BLaER1 (cell line): ENCODE measurements around the gene MYH10.
A peak's percentile ranks its signal among the peaks of the same experiment; 100 is the strongest.

ENCODE experiments used
- H3K27ac ChIP-seq: shearing (Covaris generic); formaldehyde crosslinking; 2 replicates; pipeline ENCODE4 v1.8.1; 2022
- H3K27me3 ChIP-seq: shearing (Covaris generic); formaldehyde crosslinking; 2 replicates; pipeline ENCODE4 v1.8.1; 2022
- H3K36me3 ChIP-seq: shearing (Covaris generic); formaldehyde crosslinking; 2 replicates; pipeline ENCODE4 v1.8.1; 2022
- H3K4me1 ChIP-seq: shearing (Covaris generic); formaldehyde crosslinking; 2 replicates; pipeline ENCODE4 v1.8.1; 2022
- H3K4me2 ChIP-seq: shearing (Covaris generic); formaldehyde crosslinking; 2 replicates; pipeline ENCODE4 v1.8.1; 2022
- H3K4me3 ChIP-seq: shearing (Covaris generic); formaldehyde crosslinking; 2 replicates; pipeline ENCODE4 v1.8.1; 2022
- H3K9ac ChIP-seq: shearing (Covaris generic); formaldehyde crosslinking; 2 replicates; pipeline ENCODE4 v1.8.1; 2022
- H3K9me3 ChIP-seq: shearing (Covaris generic); formaldehyde crosslinking; 2 replicates; pipeline ENCODE4 v1.8.1; 2022
- H4K20me1 ChIP-seq: shearing (Covaris generic); formaldehyde crosslinking; 2 replicates; pipeline ENCODE4 v1.8.1; 2022
- Cebpa-rat ChIP-seq: shearing (Covaris generic); IDR thresholded peaks from 2 replicates; pipeline ENCODE4 v1.8.1; 2022

MYH10 gene

GRCh38 chr17:8629371-8630226, 926 bp downstream of the MYH10 start:
- H3K27ac ChIP-seq, result peak overlapping the region; percentile 89
- H3K4me1 ChIP-seq, result peaks cover 29% of the 10 kb centered on the region
- H3K4me3 ChIP-seq, result peak overlapping the region; percentile 87
- H3K27me3 ChIP-seq, result no peaks in the 10 kb centered on the region
- H3K9ac ChIP-seq, result peak overlapping the region; percentile 85
- H3K9me3 ChIP-seq, result no peaks in the 10 kb centered on the region
- no peak for TF ChIP-seq Cebpa-rat
- peaks cover 12% of the 10 kb centered on the region; the same call in 1 of the 2 replicates for H3K36me3 ChIP-seq
- H3K4me2 ChIP-seq, result peak overlapping the region; percentile 90
- H4K20me1 ChIP-seq, result peaks cover 34% of the 10 kb centered on the region

- no peaks in the 10 kb centered on the region for H3K27me3 ChIP-seq
- no peak for TF ChIP-seq Cebpa-rat
- H3K27ac ChIP-seq, result no peak overlapping the region
- H4K20me1 ChIP-seq, result peaks cover 43% of the 10 kb centered on the region
- H3K4me2 ChIP-seq, result peak overlapping the region; percentile 90
- H3K9me3 ChIP-seq, result no peaks in the 10 kb centered on the region
- H3K4me3 ChIP-seq, result peak overlapping the region; percentile 87
- H3K4me1 ChIP-seq, result peaks cover 29% of the 10 kb centered on the region
- H3K9ac ChIP-seq, result peak overlapping the region; percentile 53; the same call in 1 of the 2 replicates
- H3K36me3 ChIP-seq, result peaks cover 21% of the 10 kb centered on the region
These were observed 1.8 kb downstream of the MYH10 start for GRCh38 chr17:8628609-8629169.

GRCh38 chr17:8628172-8628571, 2.4 kb downstream of the MYH10 start:
- H3K9ac ChIP-seq, result peak overlapping the region; percentile 53; the same call in 1 of the 2 replicates
- H3K27me3 ChIP-seq, result no peaks in the 10 kb centered on the region
- 0 out of 2 replicates have a peak overlapping the region, but pooled peaks have one; percentile 87 for H3K4me3 ChIP-seq
- peak overlapping the region; percentile 90 for H3K4me2 ChIP-seq
- peaks cover 29% of the 10 kb centered on the region for H3K4me1 ChIP-seq
- H4K20me1 ChIP-seq, result peaks cover 48% of the 10 kb centered on the region
- no peak overlapping the region for H3K27ac ChIP-seq
- no peak for TF ChIP-seq Cebpa-rat
- H3K9me3 ChIP-seq, result no peaks in the 10 kb centered on the region
- peaks cover 25% of the 10 kb centered on the region for H3K36me3 ChIP-seq

GRCh38 chr17:8623591-8623990, 6.9 kb downstream of the MYH10 start:
- no peak for TF ChIP-seq Cebpa-rat
- Histone ChIP-seq H3K27ac (no peak overlapping the region), H4K20me1 (peaks cover 74% of the 10 kb centered on the region), H3K4me1 (peaks cover 21% of the 10 kb centered on the region), H3K4me3 (no peak overlapping the region), H3K9ac (no peak overlapping the region), H3K36me3 (peaks cover 67% of the 10 kb centered on the region), H3K27me3 (no peaks in the 10 kb centered on the region), H3K9me3 (peaks cover 14% of the 10 kb centered on the region; the same call in 1 of the 2 replicates), H3K4me2 (no peak overlapping the region)

- Histone ChIP-seq H3K36me3 (peaks cover 78% of the 10 kb centered on the region), H3K4me2 (no peak overlapping the region), H4K20me1 (peaks cover 64% of the 10 kb centered on the region), H3K9ac (no peak overlapping the region), H3K27me3 (no peaks in the 10 kb centered on the region), H3K4me1 (peaks cover 7% of the 10 kb centered on the region; the same call in 1 of the 2 replicates), H3K4me3 (no peak overlapping the region), H3K27ac (no peak overlapping the region), H3K9me3 (peaks cover 23% of the 10 kb centered on the region)
- TF ChIP-seq Cebpa-rat, result no peak
These were observed 8.3 kb downstream of the MYH10 start for GRCh38 chr17:8622191-8622590.

GRCh38 chr17:8621585-8621984, 8.9 kb downstream of the MYH10 start:
- H4K20me1 ChIP-seq, result peaks cover 65% of the 10 kb centered on the region

GRCh38 chr17:8619294-8619693, 11.2 kb downstream of the MYH10 start:
- H3K27me3 ChIP-seq, result no peaks in the 10 kb centered on the region
- H3K4me1 ChIP-seq, result peaks cover 6% of the 10 kb centered on the region; the same call in 1 of the 2 replicates
- no peak overlapping the region for H3K4me2 ChIP-seq
- H3K9me3 ChIP-seq, result peaks cover 28% of the 10 kb centered on the region
- H3K4me3 ChIP-seq, result no peak overlapping the region
- H3K9ac ChIP-seq, result no peak overlapping the region
- H4K20me1 ChIP-seq, result peaks cover 58% of the 10 kb centered on the region
- no peak for TF ChIP-seq Cebpa-rat
- H3K36me3 ChIP-seq, result peaks cover 73% of the 10 kb centered on the region
- no peak overlapping the region for H3K27ac ChIP-seq

More at GRCh38 chr17:8621585-8621984, 8.9 kb downstream of the MYH10 start:
- peaks cover 6% of the 10 kb centered on the region; the same call in 1 of the 2 replicates for H3K4me1 ChIP-seq
- H3K27me3 ChIP-seq, result no peaks in the 10 kb centered on the region
- no peak overlapping the region for H3K9ac ChIP-seq
- peaks cover 83% of the 10 kb centered on the region for H3K36me3 ChIP-seq
- H3K4me2 ChIP-seq, result no peak overlapping the region
- H3K9me3 ChIP-seq, result peaks cover 28% of the 10 kb centered on the region
- no peak for TF ChIP-seq Cebpa-rat
- no peak overlapping the region for H3K4me3 ChIP-seq
- no peak overlapping the region for H3K27ac ChIP-seq

GRCh38 chr17:8618825-8619224, 11.7 kb downstream of the MYH10 start:
- no peak for TF ChIP-seq Cebpa-rat
- peaks cover 68% of the 10 kb centered on the region for H3K36me3 ChIP-seq
- peaks cover 6% of the 10 kb centered on the region; the same call in 1 of the 2 replicates for H3K4me1 ChIP-seq
- peaks cover 58% of the 10 kb centered on the region for H4K20me1 ChIP-seq
- H3K4me2 ChIP-seq, result no peak overlapping the region
- H3K9ac ChIP-seq, result no peak overlapping the region
- H3K27me3 ChIP-seq, result no peaks in the 10 kb centered on the region
- H3K9me3 ChIP-seq, result peaks cover 28% of the 10 kb centered on the region
- H3K4me3 ChIP-seq, result no peak overlapping the region
- no peak overlapping the region for H3K27ac ChIP-seq

GRCh38 chr17:8614988-8615387, 15.5 kb downstream of the MYH10 start:
- H3K4me1 ChIP-seq, result peaks cover 8% of the 10 kb centered on the region; the same call in 1 of the 2 replicates
- H3K4me3 ChIP-seq, result no peak overlapping the region
- no peak overlapping the region for H3K9ac ChIP-seq
- peaks cover 50% of the 10 kb centered on the region for H3K9me3 ChIP-seq
- H3K27me3 ChIP-seq, result no peaks in the 10 kb centered on the region
- H3K4me2 ChIP-seq, result no peak overlapping the region
- peaks cover 68% of the 10 kb centered on the region for H3K36me3 ChIP-seq
- H3K27ac ChIP-seq, result no peak overlapping the region
- no peak for TF ChIP-seq Cebpa-rat
- peaks cover 43% of the 10 kb centered on the region for H4K20me1 ChIP-seq
